ENCODE data around the gene NAA20.

GRCh38 chr20:19993958-19994669 lies 23.0 kb upstream of the NAA20 start:
- TF ChIP-seq CTCF (conservative IDR thresholded peaks at IDR 0.05 in 1 of 2, IDR thresholded peaks at IDR 0.05 in 1 of 2; ENCODE audit: low read depth in 1 of 2, low read length in 2 of 2) (no peak), EZH2 (IDR thresholded peaks at IDR 0.05; ENCODE audit: low read length, missing control alignments) (no peak)

Measured in fibroblast of lung (primary cell).